Testis (tissue), 2 donors: ENCODE measurements around the gene PCBP3.

Source experiments
- POLR2A ChIP-seq: fragments of 450-650 bp; IDR thresholded peaks from one replicate; pipeline ENCODE4 v1.6.1; 2017; ENCODE audit warnings: antibody characterized with exemption, mild to moderate bottlenecking, moderate library complexity
- TF ChIP-seq, protein P1 (sequence below), 3 experiments: fragments of 450-650 bp in 2 of 3; fragments of 200-600 bp in 1 of 3; sonication (generic) in 1 of 3; IDR thresholded peaks; one replicate each; pipeline ENCODE4 v1.5.1; 2016 to 2019; ENCODE audit warnings: antibody characterized with exemption in 3 of 3, mild to moderate bottlenecking in 2 of 3, moderate library complexity in 1 of 3

DNA sequence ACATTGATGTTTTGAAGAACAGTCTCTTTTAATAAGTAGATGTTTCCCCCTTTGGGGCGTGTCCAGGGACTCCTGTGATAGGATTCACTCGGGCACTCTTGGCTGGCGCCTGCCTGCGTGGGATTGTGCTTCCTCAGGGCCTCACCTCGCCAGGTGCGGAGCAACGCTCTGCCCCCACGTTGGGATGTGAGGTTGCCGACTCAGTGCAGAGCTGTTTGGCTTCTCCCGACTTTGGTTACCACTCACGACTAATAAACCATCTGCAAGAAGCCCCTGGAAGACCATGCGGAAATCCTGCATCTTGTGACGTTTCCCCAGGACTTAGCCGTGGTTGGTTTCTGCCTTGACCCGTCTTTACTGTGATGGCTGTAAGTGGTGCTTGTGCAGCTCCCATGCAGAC lies 106.4 kb downstream of the PCBP3 start:
- no peak for TF ChIP-seq POLR2A
- TF ChIP-seq, protein P1, sequence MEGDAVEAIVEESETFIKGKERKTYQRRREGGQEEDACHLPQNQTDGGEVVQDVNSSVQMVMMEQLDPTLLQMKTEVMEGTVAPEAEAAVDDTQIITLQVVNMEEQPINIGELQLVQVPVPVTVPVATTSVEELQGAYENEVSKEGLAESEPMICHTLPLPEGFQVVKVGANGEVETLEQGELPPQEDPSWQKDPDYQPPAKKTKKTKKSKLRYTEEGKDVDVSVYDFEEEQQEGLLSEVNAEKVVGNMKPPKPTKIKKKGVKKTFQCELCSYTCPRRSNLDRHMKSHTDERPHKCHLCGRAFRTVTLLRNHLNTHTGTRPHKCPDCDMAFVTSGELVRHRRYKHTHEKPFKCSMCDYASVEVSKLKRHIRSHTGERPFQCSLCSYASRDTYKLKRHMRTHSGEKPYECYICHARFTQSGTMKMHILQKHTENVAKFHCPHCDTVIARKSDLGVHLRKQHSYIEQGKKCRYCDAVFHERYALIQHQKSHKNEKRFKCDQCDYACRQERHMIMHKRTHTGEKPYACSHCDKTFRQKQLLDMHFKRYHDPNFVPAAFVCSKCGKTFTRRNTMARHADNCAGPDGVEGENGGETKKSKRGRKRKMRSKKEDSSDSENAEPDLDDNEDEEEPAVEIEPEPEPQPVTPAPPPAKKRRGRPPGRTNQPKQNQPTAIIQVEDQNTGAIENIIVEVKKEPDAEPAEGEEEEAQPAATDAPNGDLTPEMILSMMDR (IDR thresholded peaks at IDR 0.05): no peak
